Panc1 (cell line): ENCODE results near the gene MUC15.

Experiments used
- CTCF ChIP-seq: fragments of 450-650 bp; IDR thresholded peaks from 2 replicates; pipeline ENCODE4 v1.5.1; 2017; ENCODE audit warnings: mild to moderate bottlenecking
- POLR2AphosphoS5 ChIP-seq: IDR thresholded peaks from 2 replicates; pipeline ENCODE4 v1.6.1; 2012; ENCODE audit warnings: mild to moderate bottlenecking, low read depth, low read length, moderate library complexity
- REST ChIP-seq, 2 experiments: IDR thresholded peaks; 2 replicates each; pipeline ENCODE4 v1.6.1; 2011 to 2012; ENCODE audit warnings: low read depth in 2 of 2, control low read depth in 1 of 2, low read length in 1 of 2, mild to moderate bottlenecking in 1 of 2, moderate library complexity in 1 of 2; ENCODE audit not compliant: insufficient read depth in 1 of 2
- SIN3A ChIP-seq: IDR thresholded peaks from 2 replicates; pipeline ENCODE4 v1.6.1; 2012; ENCODE audit warnings: low read depth, mild to moderate bottlenecking, low read length, moderate library complexity, borderline replicate concordance; ENCODE audit not compliant: insufficient read depth
- TCF7L2 ChIP-seq: IDR thresholded peaks from 2 replicates; pipeline ENCODE4 v1.6.1; 2011; ENCODE audit warnings: mild to moderate bottlenecking, low read depth, low read length, inconsistent platforms

- TF ChIP-seq CTCF (no peak), REST (IDR thresholded peaks at IDR 0.05; ENCODE audit: insufficient read depth in 1 of 2, low read depth in 2 of 2, low read length in 1 of 2) (no peak), POLR2AphosphoS5 (no peak), SIN3A (no peak), TCF7L2 (no peak)
These were observed 27.9 kb upstream of the MUC15 start for GRCh38 chr11:26599876-26600434.
